HEK293 (cell line): ENCODE results near the gene MAL.
A peak's percentile ranks its signal among the peaks of the same experiment; 100 is the strongest.

Experiments
- CTCF ChIA-PET: fragments of 350-600 bp; formaldehyde crosslinking; extraction: SDS; loops from one replicate; lab custom pipeline; 2021; ENCODE audit warnings: antibody characterized with exemption; lab: Yijun Ruan, JAX
- POLR2A ChIA-PET: fragments of 300-600 bp; formaldehyde crosslinking; extraction: SDS; loops from one replicate; lab custom pipeline; 2020; ENCODE audit warnings: antibody characterized with exemption, inconsistent platforms; lab: Yijun Ruan, JAX
- H3K27ac ChIP-seq: fragments of 200-500 bp; sonication (Bioruptor generic); 2 replicates; pipeline ENCODE4 v1.5.1; 2014; ENCODE audit warnings: low read depth, low read length, control low read depth, inconsistent platforms; ENCODE audit errors: extremely low read depth
- H3K36me3 ChIP-seq, 2 experiments: fragments of 200-500 bp in 1 of 2; sonication (Bioruptor generic) in 1 of 2; 1 replicate in 1 of 2; 2 replicates in 1 of 2; pipeline ENCODE4 v1.5.1; 2014 to 2017; ENCODE audit warnings: inconsistent platforms in 2 of 2, low read length in 2 of 2; ENCODE audit not compliant: control insufficient read depth in 2 of 2, insufficient read depth in 1 of 2
- H3K4me1 ChIP-seq: fragments of 200-500 bp; sonication (Bioruptor generic); 2 replicates; pipeline ENCODE4 v1.5.1; 2014; ENCODE audit warnings: mild to moderate bottlenecking, low read length, inconsistent platforms; ENCODE audit not compliant: control insufficient read depth, insufficient read depth
- H3K4me3 ChIP-seq: 2 replicates; pipeline ENCODE4 v1.5.1; 2011; ENCODE audit warnings: low read depth, mild to moderate bottlenecking, control low read depth, low read length, moderate library complexity
- H3K9me3 ChIP-seq: fragments of 200-500 bp; sonication (Bioruptor generic); 2 replicates; pipeline ENCODE4 v1.5.1; 2014; ENCODE audit warnings: low read depth, low read length, inconsistent platforms; ENCODE audit not compliant: control insufficient read depth, insufficient read depth
- BCL11B ChIP-seq: fragments of 450-650 bp; formaldehyde crosslinking; IDR thresholded peaks from 2 replicates; pipeline ENCODE4 v1.5.1; 2016; ENCODE audit warnings: low read depth, missing biosample characterization, missing genetic modification characterization
- CTCF ChIP-seq: fragments of 450-650 bp; formaldehyde crosslinking; IDR thresholded peaks from 2 replicates; pipeline ENCODE4 v1.5.1; 2016; ENCODE audit warnings: missing biosample characterization, missing genetic modification characterization
- GLIS1 ChIP-seq: fragments of 450-650 bp; formaldehyde crosslinking; IDR thresholded peaks from 2 replicates; pipeline ENCODE4 v1.5.1; 2016; ENCODE audit warnings: missing biosample characterization, missing genetic modification characterization
- OVOL3 ChIP-seq: fragments of 450-650 bp; formaldehyde crosslinking; IDR thresholded peaks from 2 replicates; pipeline ENCODE4 v1.5.1; 2016; ENCODE audit warnings: missing biosample characterization, missing genetic modification characterization
- SCRT1 ChIP-seq: fragments of 450-650 bp; formaldehyde crosslinking; IDR thresholded peaks from 2 replicates; pipeline ENCODE4 v1.5.1; 2016; ENCODE audit warnings: missing biosample characterization, missing genetic modification characterization, borderline replicate concordance
- SCRT2 ChIP-seq: fragments of 450-650 bp; formaldehyde crosslinking; IDR thresholded peaks from 2 replicates; pipeline ENCODE4 v1.5.1; 2016; ENCODE audit warnings: missing biosample characterization, missing genetic modification characterization
- YY2 ChIP-seq: fragments of 450-650 bp; formaldehyde crosslinking; IDR thresholded peaks from 2 replicates; pipeline ENCODE4 v1.5.1; 2016; ENCODE audit warnings: missing biosample characterization, missing genetic modification characterization
- ZBTB10 ChIP-seq: fragments of 450-650 bp; formaldehyde crosslinking; IDR thresholded peaks from 2 replicates; pipeline ENCODE4 v1.5.1; 2016; ENCODE audit warnings: missing biosample characterization, missing genetic modification characterization
- ZBTB11 ChIP-seq: fragments of 450-650 bp; formaldehyde crosslinking; conservative IDR thresholded peaks from 2 replicates; pipeline ENCODE4 v1.5.1; 2016; ENCODE audit warnings: low read depth, missing biosample characterization, missing genetic modification characterization
- ZBTB20 ChIP-seq: fragments of 450-650 bp; formaldehyde crosslinking; IDR thresholded peaks from 2 replicates; pipeline ENCODE4 v1.5.1; 2016; ENCODE audit warnings: missing biosample characterization, missing genetic modification characterization
- ZBTB21 ChIP-seq: fragments of 450-650 bp; formaldehyde crosslinking; IDR thresholded peaks from 2 replicates; pipeline ENCODE4 v1.5.1; 2017; ENCODE audit warnings: missing biosample characterization, missing genetic modification characterization
- ZIC2 ChIP-seq: fragments of 450-650 bp; formaldehyde crosslinking; IDR thresholded peaks from 2 replicates; pipeline ENCODE4 v1.5.1; 2016; ENCODE audit warnings: missing biosample characterization, missing genetic modification characterization
- ZNF133 ChIP-seq: fragments of 450-650 bp; formaldehyde crosslinking; IDR thresholded peaks from 2 replicates; pipeline ENCODE4 v1.5.1; 2016; ENCODE audit warnings: missing biosample characterization, missing genetic modification characterization
- ZNF138 ChIP-seq: fragments of 450-650 bp; formaldehyde crosslinking; IDR thresholded peaks from 2 replicates; pipeline ENCODE4 v1.5.1; 2016; ENCODE audit warnings: missing biosample characterization, missing genetic modification characterization, borderline replicate concordance
- ZNF2 ChIP-seq: fragments of 450-650 bp; formaldehyde crosslinking; IDR thresholded peaks from 2 replicates; pipeline ENCODE4 v1.5.1; 2016; ENCODE audit warnings: missing biosample characterization, missing genetic modification characterization
- ZNF274 ChIP-seq, 2 experiments: fragments of 200-500 bp in 1 of 2; fragments of 450-650 bp in 1 of 2; sonication (Bioruptor generic) in 1 of 2; formaldehyde crosslinking in 1 of 2; IDR thresholded peaks; 2 replicates each; pipeline versions ENCODE4 v1.5.1 to v1.6.1; 2014 to 2016; ENCODE audit warnings: borderline replicate concordance in 1 of 2, inconsistent platforms in 1 of 2, low read length in 1 of 2, missing biosample characterization in 1 of 2, missing genetic modification characterization in 1 of 2
- ZNF362 ChIP-seq: fragments of 450-650 bp; formaldehyde crosslinking; IDR thresholded peaks from 2 replicates; pipeline ENCODE4 v1.5.1; 2016; ENCODE audit warnings: missing biosample characterization, missing genetic modification characterization
- ZNF366 ChIP-seq: fragments of 450-650 bp; formaldehyde crosslinking; conservative IDR thresholded peaks from 2 replicates; pipeline ENCODE4 v1.5.1; 2016; ENCODE audit warnings: missing biosample characterization, missing genetic modification characterization
- ZNF423 ChIP-seq: fragments of 450-650 bp; formaldehyde crosslinking; IDR thresholded peaks from 2 replicates; pipeline ENCODE4 v1.5.1; 2016; ENCODE audit warnings: missing biosample characterization, missing genetic modification characterization
- ZNF654 ChIP-seq: fragments of 450-650 bp; formaldehyde crosslinking; IDR thresholded peaks from 2 replicates; pipeline ENCODE4 v1.5.1; 2016; ENCODE audit warnings: low read depth, missing biosample characterization, missing genetic modification characterization
- ZNF704 ChIP-seq: fragments of 450-650 bp; formaldehyde crosslinking; IDR thresholded peaks from 2 replicates; pipeline ENCODE4 v1.5.1; 2016; ENCODE audit warnings: missing biosample characterization, missing genetic modification characterization
- ZNF707 ChIP-seq: fragments of 450-650 bp; formaldehyde crosslinking; IDR thresholded peaks from 2 replicates; pipeline ENCODE4 v1.5.1; 2016; ENCODE audit warnings: missing biosample characterization, missing genetic modification characterization
- ZNF791 ChIP-seq: fragments of 450-650 bp; formaldehyde crosslinking; IDR thresholded peaks from 2 replicates; pipeline ENCODE4 v1.5.1; 2016; ENCODE audit warnings: missing biosample characterization, missing genetic modification characterization

Gene MAL

GRCh38 chr2:95021847-95022246 is 3.7 kb upstream of the MAL start:
- no peaks in the 10 kb centered on the region for H3K9me3 ChIP-seq
- no peaks in the 10 kb centered on the region for H3K36me3 ChIP-seq
- CTCF ChIA-PET: interaction anchor here (0.7 to 3.6 kb wide), 18 partner anchors 8 to 388 kb away, joined by 3 to 59 read pairs (median 5); partner anchors contain the start of gene MRPS5
- no peak overlapping the region for H3K27ac ChIP-seq
- POLR2A ChIA-PET: no interaction called here
- H3K4me1 ChIP-seq: no peaks in the 10 kb centered on the region
- H3K4me3 ChIP-seq: no peak overlapping the region
- TF ChIP-seq ZNF704 (tag by site-specific recombination) (no peak), ZNF133 (tag by site-specific recombination) (no peak), ZBTB21 (tag by site-specific recombination) (no peak)

GRCh38 chr2:95022309-95023221 is 2.9 kb upstream of the MAL start:
- Histone ChIP-seq H3K4me3 (no peak overlapping the region), H3K4me1 (no peaks in the 10 kb centered on the region), H3K36me3 (no peaks in the 10 kb centered on the region), H3K27ac (no peak overlapping the region), H3K9me3 (no peaks in the 10 kb centered on the region)
- ChIA-PET POLR2A (no interaction called here), CTCF (interaction anchor here (0.6 to 3.6 kb wide), 28 partner anchors 9 to 389 kb away, joined by 3 to 59 read pairs (median 4); partner anchors contain the start of gene MRPS5)
- TF ChIP-seq ZNF654 (tag by site-specific recombination): peak; percentile 71
- no peak for TF ChIP-seq ZBTB10
- no peak for TF ChIP-seq ZNF274 (IDR thresholded peaks at IDR 0.05; ENCODE audit: low read length)
- TF ChIP-seq ZNF274 (tag by site-specific recombination; IDR thresholded peaks at IDR 0.05; ENCODE audit: borderline replicate concordance): no peak
- no peak for TF ChIP-seq ZNF362 (tag by site-specific recombination)
- TF ChIP-seq SCRT2 (tag by site-specific recombination): peak; percentile 98
- TF ChIP-seq ZNF138 (tag by site-specific recombination): no peak
- TF ChIP-seq ZBTB11 (tag by site-specific recombination): no peak
- TF ChIP-seq ZNF707 (tag by site-specific recombination): no peak
- no peak for TF ChIP-seq ZNF423 (tag by site-specific recombination)
- peak; percentile 54 for TF ChIP-seq ZBTB20 (tag by site-specific recombination)
- peak; percentile 71 for TF ChIP-seq CTCF (tag by site-specific recombination)
- TF ChIP-seq ZIC2: peak; percentile 56; the same call in 1 of the 2 replicates
- no peak for TF ChIP-seq ZNF791
- no peak for TF ChIP-seq ZNF366 (tag by site-specific recombination)
- no peak for TF ChIP-seq BCL11B (tag by site-specific recombination)
- no peak for TF ChIP-seq YY2 (tag by site-specific recombination)
- no peak for TF ChIP-seq OVOL3 (tag by site-specific recombination)
- TF ChIP-seq SCRT1 (tag by site-specific recombination): peak; percentile 36; the same call in 1 of the 2 replicates
- TF ChIP-seq ZNF2: peak; percentile 67; the same call in 1 of the 2 replicates
- TF ChIP-seq GLIS1 (tag by site-specific recombination): no peak
